Neuron (in vitro differentiated cells): Measurements from ENCODE around the gene DUSP5.
"Not testable (repeated sequence)": the region's sequence is repeated elsewhere in the genome, so short reads cannot be mapped to it uniquely, and the experiment has no call there.

Experiments
- H2AFZ ChIP-seq: one replicate; pipeline ENCODE4 v1.6.1; 2013; ENCODE audit warnings: low read depth, mild to moderate bottlenecking, inconsistent platforms, low read length, moderate library complexity
- H3K27me3 ChIP-seq: one replicate; pipeline ENCODE4 v1.6.1; 2013; ENCODE audit warnings: low read length; ENCODE audit not compliant: insufficient read depth
- H3K36me3 ChIP-seq: one replicate; pipeline ENCODE4 v1.6.1; 2013; ENCODE audit warnings: low read length; ENCODE audit not compliant: insufficient read depth
- H3K4me1 ChIP-seq: one replicate; pipeline ENCODE4 v1.6.1; 2013; ENCODE audit warnings: low read length; ENCODE audit not compliant: insufficient read depth
- H3K4me3 ChIP-seq: 2 replicates; pipeline ENCODE4 v1.5.1; 2013; ENCODE audit warnings: mild to moderate bottlenecking, low read length, moderate library complexity
- H3K9me3 ChIP-seq: one replicate; pipeline ENCODE4 v1.6.1; 2013; ENCODE audit warnings: low read length

Gene DUSP5

GRCh38 chr10:110468258-110468657 is 29.4 kb upstream of the DUSP5 start:
- H3K36me3 ChIP-seq, H3K9me3 ChIP-seq, H3K4me3 ChIP-seq, H2AFZ ChIP-seq, H3K4me1 ChIP-seq, H3K27me3 ChIP-seq: not testable (repeated sequence)

GRCh38 chr10:110470541-110470940 is 27.2 kb upstream of the DUSP5 start:
- not testable (repeated sequence) for H3K4me1 ChIP-seq, H3K9me3 ChIP-seq, H3K36me3 ChIP-seq, H2AFZ ChIP-seq, H3K4me3 ChIP-seq, H3K27me3 ChIP-seq

DNA sequence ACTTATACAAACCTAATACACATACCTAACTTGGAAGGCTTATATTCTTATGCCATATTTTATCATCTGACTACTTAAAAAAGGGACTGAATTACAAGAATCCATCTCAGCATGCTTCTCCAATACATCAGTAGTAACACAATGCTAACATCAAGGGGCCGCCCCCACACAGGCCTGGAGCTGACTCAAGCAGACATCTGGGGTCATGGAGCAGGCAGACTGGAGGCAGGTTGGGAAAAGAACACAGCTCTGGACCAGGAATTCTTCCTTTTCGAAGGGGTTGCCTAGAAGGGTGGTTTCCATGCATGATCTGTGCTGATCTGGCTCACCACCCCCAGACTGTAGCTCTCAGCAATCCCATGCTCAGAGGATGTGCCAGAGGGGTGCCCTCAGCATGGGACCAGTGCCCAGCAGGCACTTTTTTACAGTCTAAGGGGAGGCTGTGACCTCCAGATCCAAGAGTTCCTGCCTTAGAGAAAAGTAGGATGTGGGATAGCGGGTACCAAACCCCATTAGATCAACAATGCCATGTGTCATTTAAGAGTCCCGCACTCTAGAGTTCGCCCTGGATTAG is 26.1 kb upstream of the DUSP5 start:
- Histone ChIP-seq H3K9me3 (no peaks in the 10 kb centered on the region), H2AFZ (no peak overlapping the region), H3K4me1 (peaks cover 3% of the 10 kb centered on the region), H3K4me3 (no peak overlapping the region), H3K36me3 (no peaks in the 10 kb centered on the region), H3K27me3 (peaks cover 9% of the 10 kb centered on the region)

GRCh38 chr10:110474017-110474416 is 23.7 kb upstream of the DUSP5 start:
- Histone ChIP-seq H2AFZ (no peak overlapping the region), H3K27me3 (peaks cover 10% of the 10 kb centered on the region), H3K36me3 (no peaks in the 10 kb centered on the region), H3K9me3 (no peaks in the 10 kb centered on the region), H3K4me1 (peaks cover 3% of the 10 kb centered on the region), H3K4me3 (no peak overlapping the region)

- Histone ChIP-seq H2AFZ (no peak overlapping the region), H3K4me1 (peaks cover 3% of the 10 kb centered on the region), H3K4me3 (no peak overlapping the region), H3K36me3 (no peaks in the 10 kb centered on the region), H3K27me3 (peaks cover 10% of the 10 kb centered on the region), H3K9me3 (no peaks in the 10 kb centered on the region)
Observed at GRCh38 chr10:110474826-110475225, 22.9 kb upstream of the DUSP5 start.

GRCh38 chr10:110475722-110476515 is 21.8 kb upstream of the DUSP5 start:
- Histone ChIP-seq H3K9me3 (no peaks in the 10 kb centered on the region), H3K27me3 (peaks cover 10% of the 10 kb centered on the region), H3K4me1 (peaks cover 3% of the 10 kb centered on the region)

GRCh38 chr10:110479710-110480109 is 18.0 kb upstream of the DUSP5 start:
- H3K4me1 ChIP-seq, result no peaks in the 10 kb centered on the region
- peaks cover 10% of the 10 kb centered on the region for H3K27me3 ChIP-seq
- no peak overlapping the region for H2AFZ ChIP-seq
- H3K9me3 ChIP-seq, result no peaks in the 10 kb centered on the region
- H3K36me3 ChIP-seq, result no peaks in the 10 kb centered on the region
- no peak overlapping the region for H3K4me3 ChIP-seq

More at GRCh38 chr10:110475722-110476515, 21.8 kb upstream of the DUSP5 start:
- H3K36me3 ChIP-seq, result no peaks in the 10 kb centered on the region
- no peak overlapping the region for H3K4me3 ChIP-seq
- H2AFZ ChIP-seq, result no peak overlapping the region

GRCh38 chr10:110480387-110480786 is 17.3 kb upstream of the DUSP5 start:
- H3K27me3 ChIP-seq, result peaks cover 10% of the 10 kb centered on the region
- H3K9me3 ChIP-seq, result no peaks in the 10 kb centered on the region
- H3K4me1 ChIP-seq, result no peaks in the 10 kb centered on the region
- no peaks in the 10 kb centered on the region for H3K36me3 ChIP-seq
- H3K4me3 ChIP-seq, result no peak overlapping the region
- H2AFZ ChIP-seq, result no peak overlapping the region

DNA sequence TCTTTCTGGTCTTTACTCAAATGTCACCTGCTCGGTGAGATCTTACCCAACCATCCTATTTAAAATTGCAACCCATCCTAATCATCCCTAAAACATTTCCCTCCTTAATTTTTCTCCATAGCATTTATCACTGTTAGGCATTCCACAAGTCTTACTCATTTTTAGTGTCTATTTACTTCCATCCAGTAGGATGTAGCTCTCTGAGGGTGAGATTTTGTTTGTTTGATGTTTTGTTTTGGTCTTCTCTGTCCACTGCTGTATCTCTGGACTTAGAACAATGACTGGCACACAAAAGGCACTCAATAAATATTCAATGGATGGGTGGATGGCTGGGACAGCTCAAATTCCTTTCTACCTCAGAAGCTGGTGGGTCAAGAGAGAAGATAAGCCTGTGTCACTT is 15.8 kb upstream of the DUSP5 start:
- H3K4me1 ChIP-seq, result no peaks in the 10 kb centered on the region
- no peak overlapping the region for H2AFZ ChIP-seq

GRCh38 chr10:110483633-110484032 is 14.1 kb upstream of the DUSP5 start:
- Histone ChIP-seq H3K9me3 (no peaks in the 10 kb centered on the region), H3K4me3 (no peak overlapping the region), H3K27me3 (no peaks in the 10 kb centered on the region), H3K4me1 (no peaks in the 10 kb centered on the region), H3K36me3 (no peaks in the 10 kb centered on the region), H2AFZ (no peak overlapping the region)

More for the DNA sequence above, 15.8 kb upstream of the DUSP5 start:
- Histone ChIP-seq H3K9me3 (no peaks in the 10 kb centered on the region), H3K36me3 (no peaks in the 10 kb centered on the region), H3K27me3 (no peaks in the 10 kb centered on the region), H3K4me3 (no peak overlapping the region)

GRCh38 chr10:110485541-110485940 is 12.2 kb upstream of the DUSP5 start:
- H3K9me3 ChIP-seq, result no peaks in the 10 kb centered on the region
- H3K4me1 ChIP-seq, result no peaks in the 10 kb centered on the region
- no peak overlapping the region for H2AFZ ChIP-seq
- no peaks in the 10 kb centered on the region for H3K36me3 ChIP-seq
- H3K4me3 ChIP-seq, result no peak overlapping the region
- no peaks in the 10 kb centered on the region for H3K27me3 ChIP-seq

- H3K9me3 ChIP-seq, result no peaks in the 10 kb centered on the region
- no peak overlapping the region for H2AFZ ChIP-seq
- no peak overlapping the region for H3K4me3 ChIP-seq
- no peaks in the 10 kb centered on the region for H3K27me3 ChIP-seq
- no peaks in the 10 kb centered on the region for H3K4me1 ChIP-seq
- H3K36me3 ChIP-seq, result no peaks in the 10 kb centered on the region
Observed at GRCh38 chr10:110486680-110487410, 10.9 kb upstream of the DUSP5 start.
